NCI-H187 treated with DMSO at 0.1 percent for 48 hours (cell line): ENCODE data around the gene GPT2.

Experiments
- DNase-seq: peaks from one replicate; lab custom pipeline; 2025; lab: John Stamatoyannopoulos, UW

Gene GPT2

GRCh38 chr16:46896314-46896968 lies 12.3 kb downstream of the GPT2 start:
- no peak for DNase-seq

GRCh38 chr16:46897471-46897870 lies 13.3 kb downstream of the GPT2 start:
- no peak for DNase-seq

- DNase-seq = no peak
These were observed 13.8 kb downstream of the GPT2 start for GRCh38 chr16:46898006-46898405.

GRCh38 chr16:46899443-46900143 lies 15.4 kb downstream of the GPT2 start:
- DNase-seq = no peak

GRCh38 chr16:46900455-46901235 lies 16.5 kb downstream of the GPT2 start:
- no peak for DNase-seq

- no peak for DNase-seq
These were observed 17.5 kb downstream of the GPT2 start for GRCh38 chr16:46901709-46902108.

- no peak for DNase-seq
These were observed 19.2 kb downstream of the GPT2 start for GRCh38 chr16:46903255-46903905.

- DNase-seq = no peak
These were observed 20.3 kb downstream of the GPT2 start for GRCh38 chr16:46904471-46904870.

- DNase-seq = no peak
These were observed 22.3 kb downstream of the GPT2 start for GRCh38 chr16:46906360-46907060.

GRCh38 chr16:46907061-46907774 lies 23.1 kb downstream of the GPT2 start:
- no peak for DNase-seq

GRCh38 chr16:46908540-46909372 lies 24.6 kb downstream of the GPT2 start:
- DNase-seq = no peak

GRCh38 chr16:46911038-46911437 lies 26.9 kb downstream of the GPT2 start:
- DNase-seq = no peak

- no peak for DNase-seq
These were observed 27.5 kb downstream of the GPT2 start for GRCh38 chr16:46911650-46912049.

GRCh38 chr16:46914556-46915201 lies 30.5 kb downstream of the GPT2 start:
- no peak for DNase-seq

- DNase-seq = no peak
These were observed 31.4 kb downstream of the GPT2 start for GRCh38 chr16:46915483-46916025.

GRCh38 chr16:46916980-46917379 lies 32.8 kb downstream of the GPT2 start:
- no peak for DNase-seq

- DNase-seq = no peak
These were observed 34.2 kb downstream of the GPT2 start for GRCh38 chr16:46918400-46918799.

GRCh38 chr16:46918905-46919792 lies 35.0 kb downstream of the GPT2 start:
- no peak for DNase-seq
